IMR-90 (cell line): ENCODE results near the gene IL16. TPM values are rescaled to one million over a fixed set of nuclear protein-coding genes. Genes with fewer than 3 reads are reported as not detected.

Experiments used
- ATAC-seq: fragments of 200-7000 bp; cut with Tn5 transposase; 2 replicates; pipeline ENCODE4 v1.9.1; 2020; ENCODE audit warnings: low read depth, mild to moderate bottlenecking, moderate library complexity
- BruUV-seq: library from RNA; stranded (reverse); fragments of 400-500 nt; replicated peaks from 2 replicates; lab custom pipeline; 2021; lab: Mats Ljungman, UMichigan
- CTCF ChIA-PET: fragments of 300-600 bp; formaldehyde crosslinking; extraction: SDS; loops from one replicate; lab custom pipeline; 2021; ENCODE audit warnings: antibody characterized with exemption; lab: Yijun Ruan, JAX
- POLR2A ChIA-PET: fragments of 300-600 bp; sonication (Branson Sonifier 250); formaldehyde crosslinking; loops from one replicate; lab custom pipeline; 2022; ENCODE audit warnings: antibody characterized with exemption; ENCODE audit not compliant: unreplicated experiment; lab: Charles Lee
- DNase-seq: peaks from one replicate; pipeline ENCODE4 v3.0.0; 2013
- H2AFZ ChIP-seq: replicated peaks from 2 replicates; pipeline ENCODE3; 2013; ENCODE audit warnings: low read length, mild to moderate bottlenecking; ENCODE audit not compliant: poor library complexity
- H2AK5ac ChIP-seq: 2 replicates; pipeline ENCODE4 v1.6.1; 2013; ENCODE audit warnings: low read depth, low read length, inconsistent platforms
- H2AK9ac ChIP-seq: replicated peaks from 2 replicates; pipeline ENCODE3; 2013; ENCODE audit warnings: mild to moderate bottlenecking, low read depth, low read length, moderate library complexity; ENCODE audit not compliant: poor library complexity
- H2BK120ac ChIP-seq: 2 replicates; pipeline ENCODE4 v1.6.1; 2013; ENCODE audit warnings: low read depth, low read length, inconsistent platforms
- H2BK15ac ChIP-seq: 3 replicates; pipeline ENCODE4 v1.6.1; 2013; ENCODE audit warnings: low read depth, low read length, inconsistent platforms
- H2BK20ac ChIP-seq: 2 replicates; pipeline ENCODE4 v1.6.1; 2013; ENCODE audit warnings: low read depth, mild to moderate bottlenecking, inconsistent platforms, low read length, moderate library complexity
- H2BK5ac ChIP-seq: 2 replicates; pipeline ENCODE4 v1.6.1; 2013; ENCODE audit warnings: mild to moderate bottlenecking, low read depth, low read length, inconsistent platforms; ENCODE audit not compliant: poor library complexity, severe bottlenecking
- H3K14ac ChIP-seq: replicated peaks from 2 replicates; pipeline ENCODE4 v1.6.1; 2013; ENCODE audit warnings: low read depth, low read length, inconsistent platforms
- H3K18ac ChIP-seq: 2 replicates; pipeline ENCODE4 v1.6.1; 2013; ENCODE audit warnings: low read depth, low read length, control low read depth
- H3K23ac ChIP-seq: 2 replicates; pipeline ENCODE4 v1.6.1; 2013; ENCODE audit warnings: low read depth, low read length, inconsistent platforms
- H3K27ac ChIP-seq: 2 replicates; pipeline ENCODE4 v1.5.1; 2013; ENCODE audit warnings: mild to moderate bottlenecking, control low read depth, low read length; ENCODE audit not compliant: insufficient read depth
- H3K27me3 ChIP-seq: 2 replicates; pipeline ENCODE4 v1.6.1; 2013; ENCODE audit warnings: low read length; ENCODE audit not compliant: control insufficient read depth, insufficient read depth
- H3K36me3 ChIP-seq: 2 replicates; pipeline ENCODE4 v1.6.1; 2013; ENCODE audit warnings: low read length, mixed read lengths; ENCODE audit not compliant: control insufficient read depth, insufficient read depth
- H3K4ac ChIP-seq: 2 replicates; pipeline ENCODE4 v1.6.1; 2013; ENCODE audit warnings: low read depth, low read length, inconsistent platforms
- H3K4me1 ChIP-seq: 2 replicates; pipeline ENCODE4 v1.6.1; 2013; ENCODE audit warnings: low read length, mixed read lengths; ENCODE audit not compliant: control insufficient read depth, insufficient read depth
- H3K4me2 ChIP-seq: 2 replicates; pipeline ENCODE4 v1.6.1; 2013; ENCODE audit warnings: low read depth, mild to moderate bottlenecking, control low read depth, low read length, moderate library complexity
- H3K4me3 ChIP-seq: 2 replicates; pipeline ENCODE4 v1.5.1; 2013; ENCODE audit warnings: low read depth, mild to moderate bottlenecking, control low read depth, low read length, moderate library complexity; ENCODE audit not compliant: insufficient read depth
- H3K56ac ChIP-seq: 2 replicates; pipeline ENCODE4 v1.6.1; 2013; ENCODE audit warnings: low read length, inconsistent platforms; ENCODE audit not compliant: insufficient read depth; ENCODE audit errors: extremely low read depth
- H3K79me1 ChIP-seq, 2 experiments: 2 replicates each; pipeline ENCODE4 v1.6.1; 2013; ENCODE audit warnings: low read length in 2 of 2, inconsistent platforms in 1 of 2, low read depth in 1 of 2
- H3K9ac ChIP-seq: 2 replicates; pipeline ENCODE4 v1.6.1; 2013; ENCODE audit warnings: low read depth, low read length, control low read depth
- H3K9me1 ChIP-seq: 2 replicates; pipeline ENCODE4 v1.6.1; 2013; ENCODE audit warnings: low read length, inconsistent platforms; ENCODE audit not compliant: insufficient read depth
- H3K9me3 ChIP-seq: 2 replicates; pipeline ENCODE4 v1.6.1; 2013; ENCODE audit warnings: low read length; ENCODE audit not compliant: control insufficient read depth, insufficient read depth
- H4K20me1 ChIP-seq: 2 replicates; pipeline ENCODE4 v1.6.1; 2013; ENCODE audit warnings: low read length, inconsistent platforms; ENCODE audit not compliant: insufficient read depth
- H4K5ac ChIP-seq: 2 replicates; pipeline ENCODE4 v1.6.1; 2013; ENCODE audit warnings: mild to moderate bottlenecking, low read depth, low read length, control low read depth
- H4K8ac ChIP-seq, 2 experiments: 2 replicates each; pipeline ENCODE4 v1.6.1; 2013; ENCODE audit warnings: low read depth in 2 of 2, low read length in 2 of 2, control low read depth in 1 of 2, inconsistent platforms in 1 of 2
- H4K91ac ChIP-seq: 2 replicates; pipeline ENCODE4 v1.6.1; 2013; ENCODE audit warnings: low read depth, low read length, inconsistent platforms; ENCODE audit not compliant: insufficient read depth
- BHLHE40 ChIP-seq: fragments of 150-350 bp; IDR thresholded peaks from 2 replicates; pipeline ENCODE4 v1.6.1; 2016; ENCODE audit warnings: mild to moderate bottlenecking, low read depth, low read length
- CEBPB ChIP-seq: IDR thresholded peaks from 2 replicates; pipeline ENCODE4 v1.6.1; 2012; ENCODE audit warnings: low read depth, low read length, improper control_type of control experiment
- CHD1 ChIP-seq: IDR thresholded peaks from 2 replicates; pipeline ENCODE4 v1.6.1; 2012; ENCODE audit warnings: low read depth, low read length, improper control_type of control experiment
- MAFK ChIP-seq: IDR thresholded peaks from 2 replicates; pipeline ENCODE4 v1.6.1; 2012; ENCODE audit warnings: low read depth, low read length, improper control_type of control experiment
- MXI1 ChIP-seq: IDR thresholded peaks from 2 replicates; pipeline ENCODE4 v1.6.1; 2012; ENCODE audit warnings: low read depth, mild to moderate bottlenecking, low read length, moderate library complexity, borderline replicate concordance
- NFE2L2 ChIP-seq: fragments of 150-350 bp; IDR thresholded peaks from 2 replicates; pipeline ENCODE4 v1.6.1; 2016; ENCODE audit warnings: low read depth, mild to moderate bottlenecking, low read length
- POLR2A ChIP-seq: IDR thresholded peaks from 2 replicates; pipeline ENCODE4 v1.6.1; 2012; ENCODE audit warnings: mild to moderate bottlenecking, low read depth, low read length
- RAD21 ChIP-seq: IDR thresholded peaks from 2 replicates; pipeline ENCODE4 v1.6.1; 2012; ENCODE audit warnings: low read length, improper control_type of control experiment
- RCOR1 ChIP-seq: IDR thresholded peaks from 2 replicates; pipeline ENCODE4 v1.6.1; 2012; ENCODE audit warnings: mild to moderate bottlenecking, low read length, improper control_type of control experiment; ENCODE audit not compliant: insufficient replicate concordance
- RFX5 ChIP-seq: IDR thresholded peaks from 2 replicates; pipeline ENCODE4 v1.8.0; 2012; ENCODE audit warnings: low read depth, mild to moderate bottlenecking, low read length, moderate library complexity
- SMC3 ChIP-seq: fragments of 150-350 bp; IDR thresholded peaks from 2 replicates; pipeline ENCODE4 v1.6.1; 2016; ENCODE audit warnings: low read depth, mild to moderate bottlenecking, antibody characterized with exemption, low read length, moderate library complexity
- WGBS, 2 experiments: methylation state at CpG; one replicate each; pipeline versions ENCODE4 v1.1.5 to v1.1.7; 2013; ENCODE audit warnings: missing lambda C conversion rate in 2 of 2; ENCODE audit not compliant: insufficient read length in 1 of 2; ENCODE audit errors: extremely low coverage in 2 of 2; 5-methylcytosine and 5-hydroxymethylcytosine counted together
- dilution Hi-C: fragments of 300-500 bp; cut with HindIII; formaldehyde crosslinking; loops from one replicate; pipeline ENCODE4 v1.14.3; 2018; ENCODE audit warnings: low sequenced_read_pairs; ENCODE audit not compliant: unreplicated experiment
- in situ Hi-C: fragments of 300-500 bp; cut with MboI; formaldehyde crosslinking; loops from 3 replicates; pipeline ENCODE4 v1.14.3; 2019; ENCODE audit warnings: low sequenced_read_pairs, inconsistent platforms, mixed read lengths
- intact Hi-C: fragments of 100-400 bp; cut with micrococcal nuclease; formaldehyde crosslinking; loops from 2 replicates; pipeline ENCODE4 v1.10.0; 2022
- polyA plus RNA-seq, 3 experiments: library from polyadenylated mRNA; depleted of rRNA; stranded (reverse); fragments of >200 nt; gene quantifications; 2 replicates each; pipeline ENCODE4 v1.2.3, GENCODE V29; 2012; ENCODE audit warnings: low replicate concordance in 1 of 3
- total RNA-seq: library from RNA; depleted of rRNA; stranded (reverse); fragments of >200 nt; gene quantifications from 2 replicates; pipeline ENCODE4 v1.2.3, GENCODE V29; 2012
- TF ChIP-seq, protein P1 (sequence below): fragments of 150-350 bp; IDR thresholded peaks from 2 replicates; pipeline ENCODE4 v1.6.1; 2017; ENCODE audit warnings: mild to moderate bottlenecking, antibody characterized with exemption, low read length, low read depth
- TF ChIP-seq, protein P2 (sequence below): conservative IDR thresholded peaks from 2 replicates; pipeline ENCODE4 v1.5.1; 2012; ENCODE audit warnings: mild to moderate bottlenecking, low read depth, low read length, improper control_type of control experiment
- TF ChIP-seq, protein P3 (sequence below): fragments of 150-350 bp; IDR thresholded peaks from 2 replicates; pipeline ENCODE4 v1.6.1; 2016; ENCODE audit warnings: low read depth, mild to moderate bottlenecking, low read length, moderate library complexity, borderline replicate concordance

Gene IL16
- total and polyA plus RNA-seq, 2 of the 4 experiments (the other 2 are of a cell fraction), result 0.18 to 0.27 TPM

DNA sequence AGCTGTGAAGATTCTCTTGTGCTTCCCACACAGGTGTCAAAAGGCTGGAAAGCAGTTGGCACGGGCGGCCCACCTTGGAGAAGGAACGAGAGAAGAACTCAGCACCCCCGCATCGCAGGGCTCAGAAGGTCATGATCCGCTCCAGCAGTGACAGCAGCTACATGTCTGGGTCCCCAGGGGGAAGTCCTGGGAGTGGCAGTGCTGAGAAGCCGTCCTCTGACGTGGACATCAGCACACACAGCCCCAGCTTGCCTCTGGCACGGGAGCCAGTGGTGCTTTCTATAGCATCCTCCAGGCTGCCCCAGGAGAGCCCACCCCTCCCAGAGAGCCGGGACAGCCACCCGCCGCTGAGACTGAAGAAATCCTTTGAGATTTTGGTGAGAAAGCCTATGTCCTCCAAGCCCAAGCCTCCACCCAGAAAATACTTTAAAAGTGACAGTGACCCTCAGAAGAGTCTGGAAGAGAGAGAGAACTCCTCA, 95.9 kb downstream of the IL16 start:
- H3K27ac ChIP-seq, result no peak overlapping the region
- no peak overlapping the region for H2BK15ac ChIP-seq
- no peak overlapping the region for H4K5ac ChIP-seq
- ChIA-PET CTCF (interaction anchor here (1.5 kb wide), 1 partner anchor 26 kb away, joined by 8 read pairs; no protein-coding TSS in a partner anchor), POLR2A (no interaction called here)
- H3K27me3 ChIP-seq, result no peaks in the 10 kb centered on the region
- no peak overlapping the region for H2BK5ac ChIP-seq
- H4K20me1 ChIP-seq, result no peaks in the 10 kb centered on the region
- intact Hi-C loops, result no loop called here
- no peak overlapping the region for H3K23ac ChIP-seq
- H3K9me1 ChIP-seq, result peaks cover 17% of the 10 kb centered on the region
- no peak overlapping the region for H2AK5ac ChIP-seq
- H3K14ac ChIP-seq, result no peak overlapping the region
- no peaks in the 10 kb centered on the region for H3K9me3 ChIP-seq
- H3K4ac ChIP-seq, result no peak overlapping the region
- no peak overlapping the region for H4K8ac ChIP-seq
- H3K18ac ChIP-seq, result no peak overlapping the region
- no peak overlapping the region for H2BK120ac ChIP-seq
- H3K56ac ChIP-seq, result no peak overlapping the region
- peaks cover 16% of the 10 kb centered on the region; the same call in 1 of the 2 replicates for H3K36me3 ChIP-seq
- no peak overlapping the region for H2AK9ac ChIP-seq
- dilution Hi-C loops, result no loop called here
- WGBS, 2 experiments, result 80% methylated on average over 2 of the region's 12 CpGs; no CpG with 5 or more reads in 1 of the 2 experiments
- in situ Hi-C loops, result no loop called here
- TF ChIP-seq RFX5 (no peak), MAFK (no peak), RCOR1 (no peak), RAD21 (no peak), POLR2A (no peak), NFE2L2 (no peak), CEBPB (no peak), CHD1 (no peak), SMC3 (no peak), MXI1 (no peak), BHLHE40 (no peak)
- TF ChIP-seq, protein P1, sequence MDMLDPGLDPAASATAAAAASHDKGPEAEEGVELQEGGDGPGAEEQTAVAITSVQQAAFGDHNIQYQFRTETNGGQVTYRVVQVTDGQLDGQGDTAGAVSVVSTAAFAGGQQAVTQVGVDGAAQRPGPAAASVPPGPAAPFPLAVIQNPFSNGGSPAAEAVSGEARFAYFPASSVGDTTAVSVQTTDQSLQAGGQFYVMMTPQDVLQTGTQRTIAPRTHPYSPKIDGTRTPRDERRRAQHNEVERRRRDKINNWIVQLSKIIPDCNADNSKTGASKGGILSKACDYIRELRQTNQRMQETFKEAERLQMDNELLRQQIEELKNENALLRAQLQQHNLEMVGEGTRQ, result no peak
- TF ChIP-seq, protein P2, sequence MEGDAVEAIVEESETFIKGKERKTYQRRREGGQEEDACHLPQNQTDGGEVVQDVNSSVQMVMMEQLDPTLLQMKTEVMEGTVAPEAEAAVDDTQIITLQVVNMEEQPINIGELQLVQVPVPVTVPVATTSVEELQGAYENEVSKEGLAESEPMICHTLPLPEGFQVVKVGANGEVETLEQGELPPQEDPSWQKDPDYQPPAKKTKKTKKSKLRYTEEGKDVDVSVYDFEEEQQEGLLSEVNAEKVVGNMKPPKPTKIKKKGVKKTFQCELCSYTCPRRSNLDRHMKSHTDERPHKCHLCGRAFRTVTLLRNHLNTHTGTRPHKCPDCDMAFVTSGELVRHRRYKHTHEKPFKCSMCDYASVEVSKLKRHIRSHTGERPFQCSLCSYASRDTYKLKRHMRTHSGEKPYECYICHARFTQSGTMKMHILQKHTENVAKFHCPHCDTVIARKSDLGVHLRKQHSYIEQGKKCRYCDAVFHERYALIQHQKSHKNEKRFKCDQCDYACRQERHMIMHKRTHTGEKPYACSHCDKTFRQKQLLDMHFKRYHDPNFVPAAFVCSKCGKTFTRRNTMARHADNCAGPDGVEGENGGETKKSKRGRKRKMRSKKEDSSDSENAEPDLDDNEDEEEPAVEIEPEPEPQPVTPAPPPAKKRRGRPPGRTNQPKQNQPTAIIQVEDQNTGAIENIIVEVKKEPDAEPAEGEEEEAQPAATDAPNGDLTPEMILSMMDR, result no peak
- TF ChIP-seq, protein P3, sequence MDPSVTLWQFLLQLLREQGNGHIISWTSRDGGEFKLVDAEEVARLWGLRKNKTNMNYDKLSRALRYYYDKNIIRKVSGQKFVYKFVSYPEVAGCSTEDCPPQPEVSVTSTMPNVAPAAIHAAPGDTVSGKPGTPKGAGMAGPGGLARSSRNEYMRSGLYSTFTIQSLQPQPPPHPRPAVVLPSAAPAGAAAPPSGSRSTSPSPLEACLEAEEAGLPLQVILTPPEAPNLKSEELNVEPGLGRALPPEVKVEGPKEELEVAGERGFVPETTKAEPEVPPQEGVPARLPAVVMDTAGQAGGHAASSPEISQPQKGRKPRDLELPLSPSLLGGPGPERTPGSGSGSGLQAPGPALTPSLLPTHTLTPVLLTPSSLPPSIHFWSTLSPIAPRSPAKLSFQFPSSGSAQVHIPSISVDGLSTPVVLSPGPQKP, result no peak
- no peak overlapping the region for H3K4me2 ChIP-seq
- ATAC-seq (no peak), DNase-seq (no peak)
- H3K79me1 ChIP-seq, result no peaks in the 10 kb centered on the region
- no peak overlapping the region for H2BK20ac ChIP-seq
- no peak overlapping the region for H3K9ac ChIP-seq
- no TSS peak for BruUV-seq
- H2AFZ ChIP-seq, result no peak overlapping the region
- H3K4me1 ChIP-seq, result no peaks in the 10 kb centered on the region
- no peak overlapping the region for H4K91ac ChIP-seq
- H3K4me3 ChIP-seq, result no peak overlapping the region
